RWPE1 (cell line): ENCODE measurements around the gene UGT3A2.

Experiments
- CTCF ChIA-PET: fragments of 350-600 bp; sonication (Branson Sonifier 250); formaldehyde crosslinking; extraction: SDS; loops from one replicate; lab custom pipeline; 2021; lab: Yijun Ruan, JAX
- POLR2A ChIA-PET: fragments of 400-600 bp; formaldehyde crosslinking; extraction: SDS; loops from one replicate; lab custom pipeline; 2020; ENCODE audit warnings: antibody characterized with exemption; ENCODE audit not compliant: low non-redundant PET; lab: Yijun Ruan, JAX
- DNase-seq: peaks from one replicate; pipeline ENCODE4 v3.0.0; 2012; ENCODE audit warnings: low spot score
- H3K27ac ChIP-seq: fragments of 450-650 bp; 2 replicates; pipeline ENCODE4 v1.5.1; 2017
- CTCF ChIP-seq: fragments of 450-650 bp; conservative IDR thresholded peaks from 2 replicates; pipeline ENCODE4 v1.5.1; 2017; ENCODE audit warnings: low read depth, mild to moderate bottlenecking

The UGT3A2 gene

GRCh38 chr5:36089989-36090388 lies 23.3 kb upstream of the UGT3A2 start:
- H3K27ac ChIP-seq, result no peak overlapping the region
- CTCF ChIA-PET, result interaction anchor here (0.5 to 1.3 kb wide), 5 partner anchors 9 to 92 kb away, joined by 3 to 8 read pairs (median 3); no protein-coding TSS in a partner anchor
- DNase-seq, result no peak
- POLR2A ChIA-PET, result no interaction called here
- TF ChIP-seq CTCF, result no peak; the same call in 1 of the 2 replicates

GRCh38 chr5:36079200-36079781 lies 12.6 kb upstream of the UGT3A2 start:
- ChIA-PET POLR2A (no interaction called here), CTCF (interaction anchor here (0.5 to 1.6 kb wide), 14 partner anchors 13 to 1135 kb away, joined by 3 to 13 read pairs (median 4); partner anchors contain the start of genes LMBRD2 and SKP2)

GRCh38 chr5:36078430-36078829 lies 11.7 kb upstream of the UGT3A2 start:
- DNase-seq, result no peak
- H3K27ac ChIP-seq, result no peak overlapping the region
- POLR2A ChIA-PET, result no interaction called here
- no peak for TF ChIP-seq CTCF
- CTCF ChIA-PET, result interaction anchor here (0.5 to 1.6 kb wide), 10 partner anchors 13 to 1134 kb away, joined by 3 to 13 read pairs (median 3); partner anchors contain the start of genes LMBRD2 and SKP2

More at GRCh38 chr5:36079200-36079781, 12.6 kb upstream of the UGT3A2 start:
- DNase-seq, result peak; percentile 77
- peak; percentile 85 for TF ChIP-seq CTCF
- H3K27ac ChIP-seq, result no peak overlapping the region

DNA sequence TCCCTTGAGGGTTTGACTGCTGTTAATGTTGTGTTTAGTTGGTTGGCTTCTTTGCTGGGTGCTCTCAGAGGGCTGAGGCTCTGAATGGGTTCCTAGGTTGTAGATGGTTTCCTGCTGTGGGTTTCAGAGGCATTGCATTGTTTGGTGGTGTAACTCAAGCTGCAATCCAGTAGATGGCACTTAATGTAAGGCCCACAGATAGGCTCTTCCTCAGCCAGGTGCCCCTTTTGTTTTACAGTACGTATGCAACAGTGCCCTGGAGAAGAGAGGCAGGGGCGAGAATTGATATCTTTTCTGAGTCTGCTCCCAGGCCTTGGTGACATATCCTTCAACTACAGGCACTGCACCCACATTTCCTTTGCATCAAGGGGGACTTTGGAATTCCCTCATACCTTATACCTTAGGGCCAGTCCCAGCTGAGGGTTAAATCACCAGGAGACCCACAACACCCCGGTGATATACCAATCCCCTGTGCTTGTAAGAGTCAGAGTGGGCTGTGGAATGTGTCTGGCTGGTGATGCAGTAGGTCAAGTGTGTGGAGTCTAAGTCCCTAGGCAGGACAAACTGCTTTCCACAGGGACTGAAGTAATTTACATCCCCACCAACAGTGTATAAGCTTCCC lies 7.0 kb upstream of the UGT3A2 start:
- no peak for DNase-seq
- TF ChIP-seq CTCF, result peak; percentile 22; the same call in 1 of the 2 replicates
- POLR2A ChIA-PET, result no interaction called here
- CTCF ChIA-PET, result interaction anchor here (0.6 kb wide), 1 partner anchor 25 kb away, joined by 3 read pairs; no protein-coding TSS in a partner anchor
- no peak overlapping the region for H3K27ac ChIP-seq

DNA sequence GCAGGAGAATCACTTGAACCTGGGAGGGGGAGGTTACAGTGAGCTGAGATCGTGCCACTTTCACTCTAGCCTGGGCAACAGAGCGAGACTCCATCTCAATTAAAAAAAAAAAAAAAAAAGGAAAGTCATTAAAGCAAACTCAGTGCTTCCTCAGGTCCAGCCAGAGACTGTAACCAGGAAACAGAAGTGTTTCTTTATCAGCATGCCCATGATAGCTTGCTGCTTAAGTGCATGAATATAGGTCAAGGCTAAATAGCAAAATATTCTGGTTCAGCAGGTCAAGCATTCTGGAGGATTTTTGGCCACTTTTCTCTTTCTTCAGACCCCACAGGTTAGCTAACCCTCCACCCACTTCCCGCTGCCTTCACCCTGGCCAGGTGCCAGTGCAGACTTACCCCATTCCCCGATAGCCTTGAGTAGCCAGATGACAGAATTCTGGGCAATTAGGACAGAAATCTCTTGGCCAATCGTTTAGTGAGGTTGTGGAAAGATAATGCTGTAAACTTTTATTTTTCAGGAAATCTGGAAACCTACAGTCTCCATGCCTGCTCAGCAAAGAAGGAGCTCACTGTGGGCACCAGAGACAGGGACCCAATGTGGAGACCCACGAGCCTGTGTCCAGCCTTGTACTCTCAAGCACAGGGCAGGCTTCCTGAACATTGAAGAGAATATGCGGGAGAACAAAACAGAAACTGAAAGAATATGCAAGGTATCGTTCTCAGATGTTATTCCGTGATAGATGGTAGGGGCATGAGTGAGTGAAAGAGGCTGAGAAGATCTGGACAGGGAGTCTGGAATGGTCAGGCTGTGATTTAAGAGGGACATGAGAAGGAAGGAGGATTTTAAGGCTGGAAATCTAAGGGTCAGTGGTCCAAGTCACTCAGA lies 4.2 kb upstream of the UGT3A2 start:
- TF ChIP-seq CTCF, result no peak
- CTCF ChIA-PET, result no interaction called here
- H3K27ac ChIP-seq, result no peak overlapping the region
- POLR2A ChIA-PET, result no interaction called here
- no peak for DNase-seq

DNA sequence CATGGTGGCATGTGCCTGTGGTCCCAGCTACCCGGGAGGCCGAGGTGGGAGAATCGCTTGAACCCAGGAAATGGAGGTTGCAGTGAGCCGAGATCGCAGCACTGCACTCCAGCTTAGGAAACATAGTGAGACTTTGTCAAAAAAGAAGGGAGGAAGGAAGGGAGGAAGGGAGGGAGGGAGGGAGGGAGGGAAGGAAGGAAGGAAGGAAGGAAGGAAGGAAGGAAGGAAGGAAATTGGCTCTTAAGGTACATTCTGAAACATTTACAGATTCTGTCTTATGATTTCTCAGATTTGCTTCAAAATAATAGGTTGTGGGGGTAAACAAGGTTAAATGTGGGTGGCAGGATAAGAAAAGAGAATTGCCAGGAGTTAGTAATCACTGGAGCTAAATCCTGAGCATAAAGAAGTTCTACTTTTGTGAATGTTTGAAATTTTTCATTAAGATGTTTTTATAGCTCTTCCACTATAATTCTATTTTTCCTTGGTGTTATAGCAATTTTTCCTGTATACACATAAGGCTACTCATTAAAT lies 2.1 kb upstream of the UGT3A2 start:
- POLR2A ChIA-PET, result no interaction called here
- TF ChIP-seq CTCF, result no peak
- no peak overlapping the region for H3K27ac ChIP-seq
- no peak for DNase-seq
- CTCF ChIA-PET, result interaction anchor here (0.7 kb wide), 1 partner anchor 728 kb away, joined by 3 read pairs; no protein-coding TSS in a partner anchor
